ENCODE measurements around the gene CATSPER4. TPM values are rescaled to one million over a fixed set of nuclear protein-coding genes. Genes with fewer than 3 reads are reported as not detected.

The CATSPER4 gene
- polyA plus RNA-seq, 1 donor, result not detected

Other genes with a start within 250 kb of the CATSPER4 start
- 84.2 TPM for gene PAFAH2, start 192.5 kb upstream of the CATSPER4 start, polyA plus RNA-seq (ENCODE audit: insufficient read length)
- gene EXTL1, start 168.8 kb upstream of the CATSPER4 start, polyA plus RNA-seq (ENCODE audit: insufficient read length), result 4.8 TPM
- gene SLC30A2, start 144.5 kb upstream of the CATSPER4 start, polyA plus RNA-seq (ENCODE audit: insufficient read length), result 1.00 TPM
- gene TRIM63, start 123.0 kb upstream of the CATSPER4 start, polyA plus RNA-seq (ENCODE audit: insufficient read length), result 47.4 TPM
- 6.0 TPM for gene PDIK1L, start 78.8 kb upstream of the CATSPER4 start, polyA plus RNA-seq (ENCODE audit: insufficient read length)
- 0.76 TPM for gene FAM110D, start 31.5 kb upstream of the CATSPER4 start, polyA plus RNA-seq (ENCODE audit: insufficient read length)
- not detected for gene C1orf232, start 21.6 kb upstream of the CATSPER4 start, polyA plus RNA-seq (ENCODE audit: insufficient read length)
- gene ZNF593, start 20.7 kb upstream of the CATSPER4 start, polyA plus RNA-seq (ENCODE audit: insufficient read length), result 21.5 TPM
- gene ZNF593OS, start 18.8 kb upstream of the CATSPER4 start, polyA plus RNA-seq (ENCODE audit: insufficient read length), result 1.5 TPM
- gene CNKSR1, start 13.1 kb upstream of the CATSPER4 start, polyA plus RNA-seq (ENCODE audit: insufficient read length), result 4.2 TPM
- 23.6 TPM for gene CEP85, start 43.6 kb downstream of the CATSPER4 start, polyA plus RNA-seq (ENCODE audit: insufficient read length)
- gene SH3BGRL3, start 89.5 kb downstream of the CATSPER4 start, polyA plus RNA-seq (ENCODE audit: insufficient read length), result 44.5 TPM
- 8.2 TPM for gene UBXN11, start 116.0 kb downstream of the CATSPER4 start, polyA plus RNA-seq (ENCODE audit: insufficient read length)
- 1.3 TPM for gene CD52, start 127.4 kb downstream of the CATSPER4 start, polyA plus RNA-seq (ENCODE audit: insufficient read length)
- gene CRYBG2, start 163.5 kb downstream of the CATSPER4 start, polyA plus RNA-seq (ENCODE audit: insufficient read length), result not detected
- not detected for gene ZNF683, start 182.1 kb downstream of the CATSPER4 start, polyA plus RNA-seq (ENCODE audit: insufficient read length)
- gene LIN28A, start 220.2 kb downstream of the CATSPER4 start, polyA plus RNA-seq (ENCODE audit: insufficient read length), result not detected
- gene DHDDS, start 241.7 kb downstream of the CATSPER4 start, polyA plus RNA-seq (ENCODE audit: insufficient read length), result 19.8 TPM